ENCODE data around the gene ENAH. TPM values are rescaled to one million over a fixed set of nuclear protein-coding genes. Genes with fewer than 3 reads are reported as not detected.
A peak's percentile ranks its signal among the peaks of the same experiment; 100 is the strongest.

The ENAH gene
- polyA plus RNA-seq, 1 of the 3 experiments (the other 2 are of a cell fraction), result 48.9 TPM

GRCh38 chr1:225544924-225545323, 108.0 kb downstream of the ENAH start:
- ChIA-PET POLR2A (interaction anchor here (0.7 kb wide), 1 partner anchor 64 kb away, joined by 3 read pairs; no protein-coding TSS in a partner anchor), CTCF (interaction anchor here (1.4 to 2.2 kb wide), 3 partner anchors 37 to 227 kb away, joined by 3 to 12 read pairs (median 9); no protein-coding TSS in a partner anchor)
- Histone ChIP-seq H3K4me2 (0 out of 2 replicates have a peak overlapping the region, but pooled peaks have one; percentile 39), H3F3A (replicated peaks; ENCODE audit: insufficient read depth) (peaks cover 19% of the 10 kb centered on the region), H3K9me2 (no peaks in the 10 kb centered on the region), H3K4me3 (ENCODE audit: low read depth in 2 of 2, low read length in 1 of 2) (no peak overlapping the region), H2AFZ (ENCODE audit: low read depth) (no peak overlapping the region), H3K36me3 (replicated peaks in 1 of 2; ENCODE audit: control insufficient read depth in 1 of 2, insufficient read depth in 2 of 2, low read length in 1 of 2) (peaks cover 3 to 21% of the 10 kb centered on the region in 2 experiments), H3K9me3 (no peaks in the 10 kb centered on the region), H3K79me2 (ENCODE audit: insufficient read depth) (peaks cover 100% of the 10 kb centered on the region), H3K27me3 (ENCODE audit: insufficient read depth) (no peaks in the 10 kb centered on the region), H3K4me1 (ENCODE audit: control insufficient read depth in 1 of 2, insufficient read depth in 2 of 2, low read depth in 1 of 2, low read length in 1 of 2) (peaks cover 17 to 24% of the 10 kb centered on the region in 2 experiments; a peak in 3 of 4 replicates), H3K9ac (no peak overlapping the region), H4K20me1 (ENCODE audit: insufficient read depth) (peaks cover 67% of the 10 kb centered on the region), H3K27ac (ENCODE audit: low read depth in 2 of 2, low read length in 1 of 2) (peak overlapping the region; percentile 37 to 60)
- no peak for TF ChIP-seq RXRA (IDR thresholded peaks at IDR 0.05; ENCODE audit: borderline replicate concordance, low read depth)
- TF ChIP-seq RFX5 (IDR thresholded peaks at IDR 0.05; ENCODE audit: low read length), result no peak
- WGBS (ENCODE audit: low lambda C conversion rate), result 84% methylated on average over 1 of the region's 1 CpG
- no peak for DNase-seq

- Histone ChIP-seq H3K79me2 (ENCODE audit: insufficient read depth) (peaks cover 100% of the 10 kb centered on the region), H3K9me2 (no peaks in the 10 kb centered on the region), H3K4me3 (ENCODE audit: low read depth in 2 of 2, low read length in 1 of 2) (no peak overlapping the region), H4K20me1 (ENCODE audit: insufficient read depth) (peaks cover 67% of the 10 kb centered on the region), H3K9me3 (no peaks in the 10 kb centered on the region), H3K4me2 (no peak overlapping the region), H3K9ac (no peak overlapping the region), H3K27me3 (ENCODE audit: insufficient read depth) (no peaks in the 10 kb centered on the region), H2AFZ (ENCODE audit: low read depth) (no peak overlapping the region), H3K4me1 (ENCODE audit: control insufficient read depth in 1 of 2, insufficient read depth in 2 of 2, low read depth in 1 of 2, low read length in 1 of 2) (peaks cover 22 to 31% of the 10 kb centered on the region in 2 experiments; a peak in 3 of 4 replicates), H3K27ac (ENCODE audit: low read depth in 2 of 2, low read length in 1 of 2) (peak overlapping the region in 1 of 2 experiments; percentile 29; a peak in 2 of 4 replicates), H3F3A (replicated peaks; ENCODE audit: insufficient read depth) (peaks cover 19% of the 10 kb centered on the region), H3K36me3 (replicated peaks in 1 of 2; ENCODE audit: control insufficient read depth in 1 of 2, insufficient read depth in 2 of 2, low read length in 1 of 2) (peaks cover 3 to 21% of the 10 kb centered on the region in 2 experiments)
- CTCF ChIA-PET, result interaction anchor here (0.7 to 2.0 kb wide), 3 partner anchors 10 to 228 kb away, joined by 3 to 9 read pairs (median 3); no protein-coding TSS in a partner anchor
- POLR2A ChIA-PET, result no interaction called here
- TF ChIP-seq RAD21 (IDR thresholded peaks at IDR 0.05; ENCODE audit: low read length) (no peak), FOXJ3 (CRISPR knock-in tag; IDR thresholded peaks at IDR 0.05) (no peak), YY1 (IDR thresholded peaks at IDR 0.05; ENCODE audit: low read depth) (no peak), CHD2 (IDR thresholded peaks at IDR 0.05; ENCODE audit: low read length, partially characterized antibody) (no peak), ELF1 (IDR thresholded peaks at IDR 0.05) (no peak), MAX (IDR thresholded peaks at IDR 0.05; ENCODE audit: low read depth) (no peak), POLR2AphosphoS5 (IDR thresholded peaks at IDR 0.05; ENCODE audit: low read depth, low read length) (no peak), SMC3 (IDR thresholded peaks at IDR 0.05; ENCODE audit: low read depth, low read length) (no peak), RXRA (IDR thresholded peaks at IDR 0.05; ENCODE audit: borderline replicate concordance, low read depth) (no peak), EP300 (IDR thresholded peaks at IDR 0.05; ENCODE audit: borderline replicate concordance in 1 of 2, low read depth in 1 of 2, low read length in 1 of 2) (no peak), GABPA (IDR thresholded peaks at IDR 0.05; ENCODE audit: low read depth) (no peak), USF1 (IDR thresholded peaks at IDR 0.05; ENCODE audit: borderline replicate concordance, low read depth) (no peak), MEF2A (IDR thresholded peaks at IDR 0.05; ENCODE audit: borderline replicate concordance, low read depth) (no peak), JUND (IDR thresholded peaks at IDR 0.05) (no peak)
- 95% methylated on average over 1 of the region's 1 CpG for WGBS (ENCODE audit: low lambda C conversion rate)
- no peak for DNase-seq
Observed at GRCh38 chr1:225544263-225544662, 108.7 kb downstream of the ENAH start.
